GM12878 (cell line): ENCODE measurements around the gene GSK3A. TPM values are rescaled to one million over a fixed set of nuclear protein-coding genes. Genes with fewer than 3 reads are reported as not detected.
A peak's percentile ranks its signal among the peaks of the same experiment; 100 is the strongest.

Experiments used
- ATAC-seq: fragments of 200-7000 bp; cut with Tn5 transposase; 3 replicates; pipeline ENCODE4 v1.9.1; 2020; ENCODE audit warnings: mild to moderate bottlenecking, moderate library complexity
- BruUV-seq: library from RNA; stranded (reverse); fragments of 400-500 nt; replicated peaks from 2 replicates; lab custom pipeline; 2021; lab: Mats Ljungman, UMichigan
- CTCF ChIA-PET: fragments of 300-600 bp; sonication (Branson Sonifier 250); formaldehyde crosslinking; extraction: SDS; loops from one replicate; lab custom pipeline; 2021; ENCODE audit warnings: inconsistent platforms; lab: Yijun Ruan, JAX
- POLR2A ChIA-PET: fragments of 350-600 bp; formaldehyde crosslinking; extraction: SDS; loops from one replicate; lab custom pipeline; 2021; ENCODE audit warnings: inconsistent platforms; lab: Charles Lee
- RAD21 ChIA-PET: fragments of 300-600 bp; sonication (Branson Sonifier 250); formaldehyde crosslinking; loops from one replicate; lab custom pipeline; 2023; ENCODE audit warnings: antibody characterized with exemption; ENCODE audit not compliant: unreplicated experiment; lab: Charles Lee
- SMC1A ChIA-PET: fragments of 300-600 bp; sonication (Branson Sonifier 250); formaldehyde crosslinking; loops from one replicate; lab custom pipeline; 2023; ENCODE audit not compliant: unreplicated experiment, uncharacterized antibody; lab: Charles Lee
- DNase-seq: peaks from one replicate; pipeline ENCODE4 v3.0.0-alpha.2; 2011; ENCODE audit warnings: low read depth, low spot score
- FAIRE-seq: peaks from 3 replicates; lab custom pipeline; 2011; peaks lifted over from hg19 to GRCh38; lab: Jason Lieb, UNC
- H2AFZ ChIP-seq: 2 replicates; pipeline ENCODE4 v1.6.0; 2011; ENCODE audit warnings: low read depth, low read length, control low read depth; ENCODE audit not compliant: control insufficient read depth
- H3K27ac ChIP-seq: 2 replicates; pipeline ENCODE4 v1.5.1; 2011; ENCODE audit warnings: control low read depth; ENCODE audit not compliant: control insufficient read depth, insufficient read depth
- H3K27me3 ChIP-seq, 2 experiments: replicated peaks in 1 of 2; 2 replicates each; pipeline versions ENCODE4 v1.6.0 to v1.6.1; 2011; ENCODE audit warnings: low read length in 1 of 2; ENCODE audit not compliant: control insufficient read depth in 2 of 2, insufficient read depth in 2 of 2
- H3K36me3 ChIP-seq, 2 experiments: 2 replicates each; pipeline ENCODE4 v1.5.1; 2011; ENCODE audit warnings: low read length in 1 of 2; ENCODE audit not compliant: control insufficient read depth in 2 of 2, insufficient read depth in 2 of 2
- H3K4me1 ChIP-seq: 2 replicates; pipeline ENCODE4 v1.6.1; 2011; ENCODE audit warnings: mild to moderate bottlenecking, low read length, moderate library complexity, mixed read lengths; ENCODE audit not compliant: control insufficient read depth, insufficient read depth
- H3K4me2 ChIP-seq: 2 replicates; pipeline ENCODE4 v1.6.0; 2011; ENCODE audit warnings: control low read depth; ENCODE audit not compliant: control insufficient read depth, insufficient read depth
- H3K4me3 ChIP-seq: fragments of 200-600 bp; sonication (generic); 2 replicates; pipeline ENCODE4 v1.5.1; 2016
- H3K79me2 ChIP-seq: 2 replicates; pipeline ENCODE4 v1.6.0; 2011; ENCODE audit warnings: low read length; ENCODE audit not compliant: control insufficient read depth, insufficient read depth
- H3K9ac ChIP-seq: 2 replicates; pipeline ENCODE4 v1.8.0; 2011; ENCODE audit warnings: low read length, control low read depth, mixed read lengths; ENCODE audit not compliant: control insufficient read depth, insufficient read depth
- H3K9me3 ChIP-seq: replicated peaks from 3 replicates; pipeline ENCODE4 v1.5.1; 2011; ENCODE audit warnings: mild to moderate bottlenecking, low read length; ENCODE audit not compliant: control insufficient read depth, insufficient read depth
- H4K20me1 ChIP-seq: 2 replicates; pipeline ENCODE4 v1.6.0; 2011; ENCODE audit not compliant: control insufficient read depth, insufficient read depth
- CTCF ChIP-seq, 3 experiments: IDR thresholded peaks in 2 of 3; conservative IDR thresholded peaks in 1 of 3; 2 replicates each; pipeline ENCODE4 v1.5.1; 2011; ENCODE audit warnings: low read depth in 3 of 3, low read length in 3 of 3, mild to moderate bottlenecking in 3 of 3, control low read depth in 2 of 3, moderate library complexity in 2 of 3, inconsistent platforms in 1 of 3, mixed read lengths in 1 of 3; ENCODE audit not compliant: control insufficient read depth in 2 of 3, insufficient read depth in 1 of 3; ENCODE audit errors: extremely low read depth in 1 of 3
- IRF3 ChIP-seq: fragments of 450-650 bp; IDR thresholded peaks from 2 replicates; pipeline ENCODE4 v1.6.1; 2014; ENCODE audit warnings: mild to moderate bottlenecking
- LARP7 ChIP-seq: fragments of 450-650 bp; IDR thresholded peaks from 2 replicates; pipeline ENCODE4 v1.6.1; 2017; ENCODE audit warnings: mild to moderate bottlenecking
- WGBS: methylation state at CpG from one replicate; pipeline ENCODE4 v1.1.6; 2016; ENCODE audit warnings: low lambda C conversion rate; ENCODE audit not compliant: insufficient replicate concordance, insufficient coverage; ENCODE audit errors: missing lambda C conversion rate; 5-methylcytosine and 5-hydroxymethylcytosine counted together
- in situ Hi-C: fragments of 300-500 bp; cut with MboI; formaldehyde crosslinking; loops from 9 replicates; pipeline ENCODE4 v1.14.3; 2018; ENCODE audit warnings: mixed read lengths
- intact Hi-C: fragments of 100-400 bp; cut with micrococcal nuclease; formaldehyde crosslinking; loops from one replicate; pipeline ENCODE4 v1.14.2; 2022; ENCODE audit not compliant: unreplicated experiment
- polyA plus RNA-seq, 11 experiments: library from polyadenylated mRNA; depleted of rRNA in 4 of 11; unstranded in 6 of 11; stranded (reverse) in 5 of 11; fragments of >200 nt; fragmentation: Nextera tagmentation in 4 of 11; fragmentation: Illumina TruSeq in 1 of 11; extraction: Ambion mirVana in 4 of 11; extraction: Trizol in 1 of 11; gene quantifications; 1 replicate in 1 of 11; 2 replicates in 10 of 11; pipeline versions ENCODE4 v1.2.1 to v1.2.3, GENCODE V29; 2011 to 2016; ENCODE audit warnings: inconsistent platforms in 2 of 11, missing spikeins in 2 of 11, low read depth in 1 of 11
- total RNA-seq, 4 experiments: library from RNA; depleted of rRNA in 3 of 4; stranded (reverse); fragments of >200 nt in 3 of 4; fragmentation: Illumina TruSeq in 1 of 4; extraction: Trizol in 1 of 4; gene quantifications; 2 replicates each; pipeline versions ENCODE4 v1.2.1 to v1.2.3, GENCODE V29; 2013 to 2021

The GSK3A gene
- total and polyA plus RNA-seq, 10 of the 15 experiments (the other 5 are each of a cell fraction or from before 2014, with no cell fraction given) = 1.00 to 47.9 (median 15.2) TPM

GRCh38 chr19:42281146-42281826 is 38.9 kb upstream of the GSK3A start:
- POLR2A ChIA-PET = interaction anchor here (0.6 to 5.1 kb wide), 5 partner anchors 29 to 152 kb away, joined by 3 to 51 read pairs (median 4); partner anchors contain the start of gene GSK3A
- H4K20me1 ChIP-seq = no peaks in the 10 kb centered on the region; the same call in 1 of the 2 replicates

More at GRCh38 chr19:42281146-42281826, 38.9 kb upstream of the GSK3A start:
- TF ChIP-seq IRF3 (no peak), CTCF (IDR thresholded peaks at IDR 0.05 in 2 of 3, conservative IDR thresholded peaks at IDR 0.05 in 1 of 3; ENCODE audit: control insufficient read depth in 2 of 3, extremely low read depth in 1 of 3, insufficient read depth in 1 of 3, low read depth in 3 of 3, low read length in 3 of 3) (0 out of 6 replicates have a peak, but pooled peaks of 1 of the 3 experiments have one; percentile 25), LARP7 (0 out of 2 replicates have a peak, but pooled peaks have one; percentile 21)
- Histone ChIP-seq H3K27me3 (no peaks in the 10 kb centered on the region), H3K4me2 (peak overlapping the region; percentile 97), H3K4me3 (peak overlapping the region; percentile 64; the same call in 1 of the 2 replicates), H3K27ac (peak overlapping the region; percentile 45), H3K9ac (peak overlapping the region; percentile 59), H3K4me1 (peaks cover 56% of the 10 kb centered on the region), H3K9me3 (no peaks in the 10 kb centered on the region), H3K36me3 (no peaks in the 10 kb centered on the region), H2AFZ (no peak overlapping the region), H3K79me2 (peaks cover 40% of the 10 kb centered on the region)
- no peak for DNase-seq
- ChIA-PET RAD21 (interaction anchor here (0.7 to 5.5 kb wide), 6 partner anchors 11 to 149 kb away, joined by 3 to 82 read pairs (median 6); partner anchors contain the start of genes CIC, GSK3A, PAFAH1B3 and POU2F2), CTCF (interaction anchor here (2.4 to 6.7 kb wide), 2 partner anchors 15 to 37 kb away, joined by 6 to 111 read pairs; partner anchors contain the start of gene GSK3A), SMC1A (interaction anchor here (0.7 to 5.1 kb wide), 5 partner anchors 15 to 80 kb away, joined by 3 to 70 read pairs (median 4); partner anchors contain the start of gene GSK3A)
- no peak for FAIRE-seq
- intact Hi-C loops (loop anchor here (2.0 to 5.0 kb wide), 5 partner anchors 36 to 174 kb away; partner anchors contain the start of genes POU2F2 and ZNF526), in situ Hi-C loops (no loop called here)
- no TSS peak for BruUV-seq
- WGBS = 0% methylated on average over 17 of the region's 25 CpGs
- peak; percentile 7 for ATAC-seq
